Measurements from ENCODE around the gene RDH5. TPM values are rescaled to one million over a fixed set of nuclear protein-coding genes. Genes with fewer than 3 reads are reported as not detected.

RDH5 gene
- total RNA-seq, 1 donor from 2014 or later = 3.6 TPM

DNA sequence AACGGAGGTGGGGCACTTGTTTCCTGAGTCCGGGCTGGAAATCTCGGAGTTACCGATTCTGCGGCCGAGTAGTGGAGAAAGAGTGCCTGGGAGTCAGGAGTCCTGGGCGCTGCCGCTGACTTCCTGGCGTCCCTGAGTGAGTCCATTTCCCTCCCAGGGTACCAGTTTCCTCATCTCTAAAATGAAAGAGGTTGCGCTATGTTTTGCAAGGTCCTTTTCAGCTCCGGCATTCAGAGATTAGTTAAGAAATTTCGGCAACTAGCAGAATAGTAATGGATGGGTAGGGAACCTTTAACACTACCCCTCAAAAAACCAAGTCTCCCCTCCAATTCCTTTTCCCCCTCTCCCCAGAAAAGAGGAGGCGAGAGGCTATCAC lies 3.6 kb upstream of the RDH5 start:
- TF ChIP-seq CTCF (IDR thresholded peaks at IDR 0.05) = no peak
- intact Hi-C loops (cut with DNase I) = loop anchor here (1.0 kb wide), 1 partner anchor 9 kb away; the partner anchor contains the start of gene ITGA7
- peak overlapping the region; percentile 64 to 79 for H3K4me3 ChIP-seq
- H3K27me3 ChIP-seq = no peaks in the 10 kb centered on the region
- peaks cover 46 to 71% of the 10 kb centered on the region in 2 donors for H3K4me1 ChIP-seq
- H3K27ac ChIP-seq = peak overlapping the region; percentile 86 to 88
- no peak for DNase-seq (ENCODE audit: low spot score in 2 of 2)
- H3K9me3 ChIP-seq = no peaks in the 10 kb centered on the region
- H3K36me3 ChIP-seq = no peaks in the 10 kb centered on the region

- no peak for DNase-seq (ENCODE audit: low spot score in 2 of 2)
- Histone ChIP-seq H3K4me1 (peaks cover 48 to 70% of the 10 kb centered on the region in 2 donors), H3K27ac (peak overlapping the region; percentile 86 to 88), H3K4me3 (peak overlapping the region; percentile 64 to 79), H3K9me3 (no peaks in the 10 kb centered on the region), H3K36me3 (no peaks in the 10 kb centered on the region), H3K27me3 (no peaks in the 10 kb centered on the region)
- no peak for TF ChIP-seq CTCF (IDR thresholded peaks at IDR 0.05)
- intact Hi-C loops (cut with DNase I) = no loop called here
Measured at GRCh38 chr12:55717011-55718007, 2.9 kb upstream of the RDH5 start.

- Histone ChIP-seq H3K27ac (peak overlapping the region; percentile 86 to 88), H3K36me3 (no peaks in the 10 kb centered on the region), H3K4me1 (peaks cover 47 to 65% of the 10 kb centered on the region in 2 donors), H3K4me3 (peak overlapping the region in 1 of 2 donors; percentile 79), H3K27me3 (no peaks in the 10 kb centered on the region), H3K9me3 (no peaks in the 10 kb centered on the region)
- intact Hi-C loops (cut with DNase I) = no loop called here
- no peak for TF ChIP-seq CTCF (IDR thresholded peaks at IDR 0.05)
- DNase-seq (ENCODE audit: low spot score in 2 of 2) = no peak
Measured at GRCh38 chr12:55718015-55718414, 2.2 kb upstream of the RDH5 start.

GRCh38 chr12:55718624-55719275 lies 1.4 kb upstream of the RDH5 start:
- H3K36me3 ChIP-seq = peaks cover 2 to 4% of the 10 kb centered on the region in 2 donors
- intact Hi-C loops (cut with DNase I) = no loop called here
- H3K4me3 ChIP-seq = peak overlapping the region in 1 of 2 donors; percentile 79
- H3K4me1 ChIP-seq = peaks cover 44 to 67% of the 10 kb centered on the region in 2 donors
- DNase-seq (ENCODE audit: low spot score in 2 of 2) = no peak
- H3K27me3 ChIP-seq = no peaks in the 10 kb centered on the region
- H3K9me3 ChIP-seq = no peaks in the 10 kb centered on the region
- no peak for TF ChIP-seq CTCF (IDR thresholded peaks at IDR 0.05)
- peak overlapping the region; percentile 86 to 88 for H3K27ac ChIP-seq

GRCh38 chr12:55719371-55719770 lies 822 bp upstream of the RDH5 start:
- Histone ChIP-seq H3K4me1 (peaks cover 46 to 72% of the 10 kb centered on the region in 2 donors), H3K4me3 (peak overlapping the region in 1 of 2 donors; percentile 3), H3K36me3 (peaks cover 7 to 10% of the 10 kb centered on the region in 2 donors), H3K27me3 (no peaks in the 10 kb centered on the region), H3K27ac (peak overlapping the region; percentile 86 to 88), H3K9me3 (no peaks in the 10 kb centered on the region)
- intact Hi-C loops (cut with DNase I) = no loop called here
- DNase-seq (ENCODE audit: low spot score in 2 of 2) = no peak
- TF ChIP-seq CTCF (IDR thresholded peaks at IDR 0.05) = no peak
